Measurements from ENCODE around the gene SERPINB13. TPM values are rescaled to one million over a fixed set of nuclear protein-coding genes. Genes with fewer than 3 reads are reported as not detected.

Gene SERPINB13
- total RNA-seq, 4 donors from 2014 or later = 10.9 to 21.8 (median 16.8) TPM

- H3K4me1 ChIP-seq = no peaks in the 10 kb centered on the region
- no peaks in the 10 kb centered on the region for H3K27me3 ChIP-seq
- H3K4me3 ChIP-seq = no peak overlapping the region
- H3K27ac ChIP-seq = no peak overlapping the region
- H3K36me3 ChIP-seq = no peaks in the 10 kb centered on the region
- WGBS = 93% methylated on average over 4 of the region's 4 CpGs
- TF ChIP-seq POLR2AphosphoS5 (IDR thresholded peaks at IDR 0.05) (no peak), EP300 (IDR thresholded peaks at IDR 0.05) (no peak), POLR2A (IDR thresholded peaks at IDR 0.05) (no peak)
- TF ChIP-seq, protein P1, sequence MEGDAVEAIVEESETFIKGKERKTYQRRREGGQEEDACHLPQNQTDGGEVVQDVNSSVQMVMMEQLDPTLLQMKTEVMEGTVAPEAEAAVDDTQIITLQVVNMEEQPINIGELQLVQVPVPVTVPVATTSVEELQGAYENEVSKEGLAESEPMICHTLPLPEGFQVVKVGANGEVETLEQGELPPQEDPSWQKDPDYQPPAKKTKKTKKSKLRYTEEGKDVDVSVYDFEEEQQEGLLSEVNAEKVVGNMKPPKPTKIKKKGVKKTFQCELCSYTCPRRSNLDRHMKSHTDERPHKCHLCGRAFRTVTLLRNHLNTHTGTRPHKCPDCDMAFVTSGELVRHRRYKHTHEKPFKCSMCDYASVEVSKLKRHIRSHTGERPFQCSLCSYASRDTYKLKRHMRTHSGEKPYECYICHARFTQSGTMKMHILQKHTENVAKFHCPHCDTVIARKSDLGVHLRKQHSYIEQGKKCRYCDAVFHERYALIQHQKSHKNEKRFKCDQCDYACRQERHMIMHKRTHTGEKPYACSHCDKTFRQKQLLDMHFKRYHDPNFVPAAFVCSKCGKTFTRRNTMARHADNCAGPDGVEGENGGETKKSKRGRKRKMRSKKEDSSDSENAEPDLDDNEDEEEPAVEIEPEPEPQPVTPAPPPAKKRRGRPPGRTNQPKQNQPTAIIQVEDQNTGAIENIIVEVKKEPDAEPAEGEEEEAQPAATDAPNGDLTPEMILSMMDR (IDR thresholded peaks at IDR 0.05) = no peak
- H3K9me3 ChIP-seq = no peaks in the 10 kb centered on the region
- DNase-seq (ENCODE audit: low spot score in 2 of 2) = no peak
Measured at GRCh38 chr18:63562284-63562683, 24.9 kb upstream of the SERPINB13 start.

- WGBS = 93% methylated on average over 4 of the region's 4 CpGs
- Histone ChIP-seq H3K36me3 (no peaks in the 10 kb centered on the region), H3K27me3 (no peaks in the 10 kb centered on the region), H3K27ac (no peak overlapping the region), H3K9me3 (no peaks in the 10 kb centered on the region), H3K4me1 (no peaks in the 10 kb centered on the region), H3K4me3 (no peak overlapping the region)
- no peak for DNase-seq (ENCODE audit: low spot score in 2 of 2)
- TF ChIP-seq POLR2A (IDR thresholded peaks at IDR 0.05) (no peak), EP300 (IDR thresholded peaks at IDR 0.05) (no peak), POLR2AphosphoS5 (IDR thresholded peaks at IDR 0.05) (no peak)
- TF ChIP-seq, protein P1 (IDR thresholded peaks at IDR 0.05) = no peak
Measured at GRCh38 chr18:63564021-63564420, 23.1 kb upstream of the SERPINB13 start.

GRCh38 chr18:63564561-63564960, 22.6 kb upstream of the SERPINB13 start:
- no peaks in the 10 kb centered on the region for H3K36me3 ChIP-seq
- WGBS = 75% methylated on average over 1 of the region's 1 CpG
- no peak overlapping the region for H3K4me3 ChIP-seq
- H3K9me3 ChIP-seq = no peaks in the 10 kb centered on the region
- no peak for TF ChIP-seq POLR2A (IDR thresholded peaks at IDR 0.05)
- TF ChIP-seq, protein P1 (IDR thresholded peaks at IDR 0.05) = no peak
- TF ChIP-seq POLR2AphosphoS5 (IDR thresholded peaks at IDR 0.05) = no peak
- TF ChIP-seq EP300 (IDR thresholded peaks at IDR 0.05) = no peak
- DNase-seq (ENCODE audit: low spot score in 2 of 2) = no peak
- no peak overlapping the region for H3K27ac ChIP-seq
- H3K4me1 ChIP-seq = no peaks in the 10 kb centered on the region
- H3K27me3 ChIP-seq = no peaks in the 10 kb centered on the region

DNA sequence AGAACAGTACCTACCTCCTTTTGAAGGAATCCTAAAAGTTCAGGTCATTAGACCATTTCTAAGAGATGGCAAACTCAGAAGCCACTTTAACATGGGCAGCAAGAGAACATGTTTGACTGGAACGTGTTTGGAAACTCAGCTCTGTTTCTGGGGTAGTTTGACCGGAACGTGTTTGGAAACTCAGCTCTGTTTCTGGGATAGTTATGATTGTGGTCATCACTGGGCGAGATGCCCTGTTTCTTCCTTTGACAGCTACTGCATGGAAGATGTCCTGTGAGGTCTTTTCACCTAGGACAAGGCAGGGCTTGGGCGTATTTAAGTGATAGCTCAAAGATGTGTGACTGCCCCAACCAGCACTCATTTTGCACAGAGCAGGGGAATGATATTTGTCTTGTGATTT, 19.9 kb upstream of the SERPINB13 start:
- no peak for DNase-seq (ENCODE audit: low spot score in 2 of 2)
- H3K9me3 ChIP-seq = no peaks in the 10 kb centered on the region
- peaks cover 15% of the 10 kb centered on the region for H3K4me1 ChIP-seq
- H3K4me3 ChIP-seq = no peak overlapping the region
- no peaks in the 10 kb centered on the region for H3K36me3 ChIP-seq
- H3K27me3 ChIP-seq = no peaks in the 10 kb centered on the region
- 76% methylated on average over 5 of the region's 5 CpGs for WGBS
- no peak overlapping the region for H3K27ac ChIP-seq
- TF ChIP-seq POLR2AphosphoS5 (IDR thresholded peaks at IDR 0.05) (no peak), POLR2A (IDR thresholded peaks at IDR 0.05) (no peak)
- TF ChIP-seq, protein P1 (IDR thresholded peaks at IDR 0.05) = no peak

DNA sequence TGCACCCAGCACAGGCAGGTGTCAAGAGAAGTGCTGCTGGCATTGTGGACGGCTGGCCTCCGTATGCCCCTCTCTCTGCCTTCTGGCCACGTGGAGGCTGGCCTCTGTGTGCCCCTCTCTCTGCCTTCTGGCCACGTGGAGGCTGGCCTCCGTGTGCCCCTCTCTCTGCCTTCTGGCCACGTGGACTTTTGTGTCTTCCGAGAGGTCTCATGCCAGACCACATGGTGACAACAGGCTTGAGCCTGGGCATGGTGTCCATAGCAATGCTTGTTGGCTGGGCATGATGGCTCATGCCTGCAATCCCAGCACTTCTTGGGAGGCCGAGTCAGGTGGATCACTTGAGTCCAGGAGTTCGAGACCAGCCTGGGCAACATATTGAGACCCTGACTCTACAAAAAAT, 19.3 kb upstream of the SERPINB13 start:
- Histone ChIP-seq H3K4me1 (peaks cover 15% of the 10 kb centered on the region), H3K36me3 (no peaks in the 10 kb centered on the region), H3K27ac (no peak overlapping the region), H3K4me3 (no peak overlapping the region), H3K9me3 (no peaks in the 10 kb centered on the region), H3K27me3 (no peaks in the 10 kb centered on the region)
- no peak for DNase-seq (ENCODE audit: low spot score in 2 of 2)
- 80% methylated on average over 6 of the region's 9 CpGs for WGBS
- TF ChIP-seq EP300 (IDR thresholded peaks at IDR 0.05) (no peak), POLR2A (IDR thresholded peaks at IDR 0.05) (no peak), POLR2AphosphoS5 (IDR thresholded peaks at IDR 0.05) (no peak)
- TF ChIP-seq, protein P1 (IDR thresholded peaks at IDR 0.05) = no peak

Measured in suprapubic skin (tissue), 4 donors.